ENCODE results near the gene SOCS3.

The SOCS3 gene

DNA sequence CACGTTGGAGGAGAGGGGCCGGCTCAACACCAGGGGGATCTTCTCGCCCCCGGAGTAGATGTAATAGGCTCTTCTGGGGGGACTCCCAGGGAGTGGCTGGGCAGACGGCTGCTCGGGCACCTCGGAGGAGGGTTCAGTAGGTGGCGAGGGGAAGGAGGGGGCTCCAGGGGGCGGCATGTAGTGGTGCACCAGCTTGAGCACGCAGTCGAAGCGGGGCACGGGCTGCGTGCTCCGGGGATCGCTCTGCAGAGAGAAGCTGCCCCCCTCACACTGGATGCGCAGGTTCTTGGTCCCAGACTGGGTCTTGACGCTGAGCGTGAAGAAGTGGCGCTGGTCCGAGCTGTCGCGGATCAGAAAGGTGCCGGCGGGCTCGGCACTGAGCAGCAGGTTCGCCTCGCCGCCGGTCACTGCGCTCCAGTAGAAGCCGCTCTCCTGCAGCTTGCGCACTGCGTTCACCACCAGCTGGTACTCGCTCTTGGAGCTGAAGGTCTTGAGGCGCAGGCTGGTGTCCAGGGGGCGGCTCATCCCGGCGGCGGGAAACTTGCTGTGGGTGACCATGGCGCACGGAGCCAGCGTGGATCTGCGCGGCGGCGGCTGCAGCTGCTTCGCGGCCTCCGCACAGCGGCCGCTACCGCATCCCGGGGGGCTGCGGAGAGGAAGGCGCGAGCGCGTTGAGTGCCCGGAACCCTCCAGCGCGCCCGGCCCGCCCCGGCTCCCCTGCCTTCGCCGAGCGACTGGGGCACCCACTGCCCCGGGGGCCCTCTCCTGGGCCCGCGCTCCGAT is 1.1 kb downstream of the SOCS3 start:
- no peaks in the 10 kb centered on the region for H3K36me3 ChIP-seq
- H3K4me3 ChIP-seq (ENCODE audit: low read depth, low read length) = peak overlapping the region; percentile 55
- DNase-seq = no peak
- TF ChIP-seq, protein P1, sequence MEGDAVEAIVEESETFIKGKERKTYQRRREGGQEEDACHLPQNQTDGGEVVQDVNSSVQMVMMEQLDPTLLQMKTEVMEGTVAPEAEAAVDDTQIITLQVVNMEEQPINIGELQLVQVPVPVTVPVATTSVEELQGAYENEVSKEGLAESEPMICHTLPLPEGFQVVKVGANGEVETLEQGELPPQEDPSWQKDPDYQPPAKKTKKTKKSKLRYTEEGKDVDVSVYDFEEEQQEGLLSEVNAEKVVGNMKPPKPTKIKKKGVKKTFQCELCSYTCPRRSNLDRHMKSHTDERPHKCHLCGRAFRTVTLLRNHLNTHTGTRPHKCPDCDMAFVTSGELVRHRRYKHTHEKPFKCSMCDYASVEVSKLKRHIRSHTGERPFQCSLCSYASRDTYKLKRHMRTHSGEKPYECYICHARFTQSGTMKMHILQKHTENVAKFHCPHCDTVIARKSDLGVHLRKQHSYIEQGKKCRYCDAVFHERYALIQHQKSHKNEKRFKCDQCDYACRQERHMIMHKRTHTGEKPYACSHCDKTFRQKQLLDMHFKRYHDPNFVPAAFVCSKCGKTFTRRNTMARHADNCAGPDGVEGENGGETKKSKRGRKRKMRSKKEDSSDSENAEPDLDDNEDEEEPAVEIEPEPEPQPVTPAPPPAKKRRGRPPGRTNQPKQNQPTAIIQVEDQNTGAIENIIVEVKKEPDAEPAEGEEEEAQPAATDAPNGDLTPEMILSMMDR (IDR thresholded peaks at IDR 0.05; ENCODE audit: low read depth, low read length) = no peak
- no peaks in the 10 kb centered on the region for H3K9me3 ChIP-seq
- 0 out of 2 replicates have a peak, but pooled peaks cover 3% of the 10 kb centered on the region for H3K4me1 ChIP-seq
- peaks cover 23% of the 10 kb centered on the region for H3K27me3 ChIP-seq

DNA sequence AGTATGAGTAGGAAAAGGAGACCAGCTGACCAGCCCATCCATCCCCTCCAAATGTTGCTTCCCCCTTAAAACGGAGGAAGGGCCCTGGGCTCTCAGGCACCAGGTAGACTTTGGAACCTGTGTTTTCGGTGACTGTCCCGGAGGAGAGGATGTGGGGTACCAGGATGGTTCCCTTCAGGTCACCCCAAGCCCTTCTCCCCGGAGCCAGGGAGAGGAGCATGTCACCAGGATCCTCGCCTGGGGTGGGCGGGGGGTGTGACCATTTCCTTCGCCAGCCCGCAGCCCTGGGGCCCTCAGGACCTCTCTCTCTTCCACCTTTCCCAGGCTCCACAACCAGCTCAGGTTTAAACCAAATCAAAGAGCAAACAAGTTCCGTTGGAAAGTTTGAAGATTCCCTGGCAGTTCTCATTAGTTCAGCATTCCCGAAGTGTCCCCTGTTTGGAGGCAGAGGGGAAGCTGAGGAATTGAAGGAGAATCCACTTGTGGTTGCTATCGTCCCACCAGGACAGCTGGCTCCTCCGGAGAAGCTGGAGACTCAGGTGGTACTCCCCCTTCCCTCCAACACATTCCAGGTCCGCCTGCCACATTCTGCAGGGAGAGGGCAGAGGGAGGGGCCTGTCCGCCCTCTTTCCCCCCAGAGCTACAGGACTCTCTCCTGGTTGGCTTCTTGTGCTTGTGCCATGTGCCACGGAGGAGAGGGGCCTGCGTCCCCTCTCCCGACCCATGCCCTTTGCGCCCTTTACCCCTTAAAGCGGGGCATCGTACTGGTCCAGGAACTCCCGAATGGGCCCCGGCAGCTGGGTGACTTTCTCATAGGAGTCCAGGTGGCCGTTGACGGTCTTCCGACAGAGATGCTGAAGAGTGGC is 2.0 kb downstream of the SOCS3 start:
- Histone ChIP-seq H3K36me3 (no peaks in the 10 kb centered on the region), H3K4me3 (ENCODE audit: low read depth, low read length) (no peak overlapping the region), H3K27me3 (peaks cover 23% of the 10 kb centered on the region), H3K4me1 (peaks cover 7% of the 10 kb centered on the region; the same call in 1 of the 2 replicates), H3K9me3 (no peaks in the 10 kb centered on the region)
- TF ChIP-seq, protein P1 (IDR thresholded peaks at IDR 0.05; ENCODE audit: low read depth, low read length) = no peak
- DNase-seq = no peak

DNA sequence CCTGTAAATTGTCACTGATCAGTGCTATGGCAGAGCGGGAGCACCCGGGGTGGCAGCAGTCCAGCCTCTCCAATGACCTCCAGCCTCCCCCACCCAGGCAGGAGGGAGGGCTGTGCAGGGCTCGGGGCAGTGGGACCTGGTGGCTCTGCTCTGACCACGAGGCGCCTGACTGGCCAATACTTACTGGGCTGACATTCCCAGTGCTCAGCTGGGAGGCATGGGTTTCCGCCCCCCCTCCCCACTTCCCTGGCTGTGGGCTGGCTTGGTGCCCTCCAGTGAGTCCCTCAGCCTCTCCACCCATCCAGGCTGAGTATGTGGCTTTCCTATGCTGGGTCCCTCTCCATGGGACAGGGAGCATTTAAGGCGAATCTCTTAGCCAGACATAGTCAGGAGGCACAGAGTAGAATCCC is 2.7 kb downstream of the SOCS3 start:
- no peak for DNase-seq
- Histone ChIP-seq H3K4me1 (peaks cover 11% of the 10 kb centered on the region), H3K9me3 (no peaks in the 10 kb centered on the region), H3K36me3 (no peaks in the 10 kb centered on the region), H3K27me3 (peaks cover 23% of the 10 kb centered on the region), H3K4me3 (ENCODE audit: low read depth, low read length) (no peak overlapping the region)
- TF ChIP-seq, protein P1 (IDR thresholded peaks at IDR 0.05; ENCODE audit: low read depth, low read length) = no peak

DNA sequence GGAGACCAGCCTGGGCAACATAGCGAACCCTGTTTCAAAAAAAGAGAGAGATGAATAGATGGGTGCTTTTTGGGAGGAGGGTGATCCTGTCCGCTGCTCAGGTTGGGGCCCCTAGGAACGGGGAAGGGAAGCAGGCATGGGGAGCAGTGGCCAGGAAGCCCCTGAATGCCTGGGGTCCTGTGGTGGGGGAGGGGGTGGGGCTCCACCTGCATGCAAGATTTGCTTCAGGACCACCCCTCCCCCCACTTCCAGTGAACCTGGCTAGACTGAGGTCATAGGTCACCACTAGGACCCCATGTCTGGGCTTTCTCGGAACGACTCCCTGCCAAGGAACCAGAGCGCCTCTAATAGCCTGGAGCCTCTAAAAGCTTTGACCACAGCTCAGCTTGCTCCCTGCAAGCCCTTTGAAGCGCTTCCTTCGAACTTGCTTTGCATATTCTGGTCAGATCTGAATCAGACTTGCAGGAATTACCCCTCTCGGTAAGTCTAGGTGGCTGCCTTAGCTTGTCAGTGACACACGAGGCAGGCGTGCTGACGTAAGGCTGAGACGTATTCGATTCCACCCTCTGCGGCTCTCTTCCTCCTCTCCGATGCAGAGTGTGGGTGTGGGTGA is 3.7 kb downstream of the SOCS3 start:
- TF ChIP-seq, protein P1 (IDR thresholded peaks at IDR 0.05; ENCODE audit: low read depth, low read length) = no peak
- Histone ChIP-seq H3K4me3 (ENCODE audit: low read depth, low read length) (no peak overlapping the region), H3K36me3 (no peaks in the 10 kb centered on the region), H3K9me3 (no peaks in the 10 kb centered on the region), H3K27me3 (peaks cover 23% of the 10 kb centered on the region), H3K4me1 (peaks cover 19% of the 10 kb centered on the region)
- no peak for DNase-seq

DNA sequence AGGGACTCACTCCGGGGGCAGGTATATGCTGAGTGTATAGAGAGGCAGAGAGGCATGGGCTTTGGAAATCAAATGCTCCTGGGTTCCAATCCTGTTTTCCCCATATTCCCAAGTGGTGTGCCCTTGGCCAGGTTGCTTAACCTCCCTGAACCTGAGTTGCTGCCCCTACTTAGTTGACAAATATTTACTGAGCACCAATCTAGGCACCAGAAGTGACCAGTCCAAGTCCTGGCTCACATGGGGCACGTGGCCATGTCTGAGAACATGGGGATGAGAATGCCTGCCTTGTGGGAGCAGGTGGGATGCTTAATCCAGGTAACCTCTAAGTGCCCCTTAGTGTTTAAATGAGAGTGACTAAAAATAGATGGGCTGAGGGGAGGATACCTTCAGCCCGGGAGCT is 4.2 kb downstream of the SOCS3 start:
- Histone ChIP-seq H3K27me3 (peaks cover 23% of the 10 kb centered on the region), H3K36me3 (no peaks in the 10 kb centered on the region), H3K4me1 (peaks cover 18% of the 10 kb centered on the region), H3K4me3 (ENCODE audit: low read depth, low read length) (no peak overlapping the region), H3K9me3 (no peaks in the 10 kb centered on the region)
- TF ChIP-seq, protein P1 (IDR thresholded peaks at IDR 0.05; ENCODE audit: low read depth, low read length) = no peak
- DNase-seq = no peak
